Stimulated activated CD4-positive, alpha-beta T cell treated with anti-CD3 and anti-CD28 coated beads, Interleukin-4, amount 100 ng/mL, for 1 hour (primary cell): ENCODE results near the gene NUP214.

Experiments
- DNase-seq: peaks from one replicate; pipeline ENCODE4 v3.0.0-alpha.2; 2020

Gene NUP214

DNA sequence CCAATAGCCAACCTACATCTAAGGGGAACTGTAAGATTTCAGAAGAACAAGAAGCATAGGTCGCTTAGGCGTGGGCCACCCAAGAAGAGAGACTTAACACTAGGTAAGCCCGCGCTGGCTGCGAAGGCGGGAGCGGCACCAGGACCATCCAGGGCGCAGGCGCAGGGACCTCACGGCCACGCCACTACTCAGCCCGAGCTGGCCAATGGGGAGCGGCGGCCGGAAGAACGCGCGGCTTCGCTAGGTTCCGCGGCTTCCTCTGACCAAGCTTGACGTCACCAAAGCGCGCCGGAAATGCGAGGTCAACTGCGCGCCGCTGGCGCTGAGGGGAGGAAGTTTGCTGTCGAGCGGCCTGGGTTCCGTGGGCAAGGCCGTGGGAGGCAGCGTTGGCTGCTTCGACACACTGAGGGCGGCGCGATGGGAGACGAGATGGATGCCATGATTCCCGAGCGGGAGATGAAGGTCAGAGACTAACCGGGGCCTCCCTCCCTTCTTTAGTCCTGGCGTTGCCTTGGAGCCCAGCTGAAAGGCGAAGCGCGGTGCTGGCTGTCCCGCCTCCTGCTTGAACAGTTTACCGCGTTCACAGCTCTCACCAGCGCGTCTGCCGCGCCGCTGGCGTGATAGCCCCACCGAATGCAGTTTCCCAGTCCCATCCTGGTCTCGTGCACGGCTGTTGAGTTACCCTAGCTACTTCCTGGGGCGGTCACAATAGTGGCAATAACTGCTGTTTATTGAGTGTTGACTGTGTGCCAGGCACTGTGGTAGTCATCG, at the start of gene NUP214:
Gene NUP214 (plus strand): TSS at position 299 of the 771 bp plus-strand sequence. CDS start 119 bp downstream, at position 418.
- peak; percentile 100 for DNase-seq

DNA sequence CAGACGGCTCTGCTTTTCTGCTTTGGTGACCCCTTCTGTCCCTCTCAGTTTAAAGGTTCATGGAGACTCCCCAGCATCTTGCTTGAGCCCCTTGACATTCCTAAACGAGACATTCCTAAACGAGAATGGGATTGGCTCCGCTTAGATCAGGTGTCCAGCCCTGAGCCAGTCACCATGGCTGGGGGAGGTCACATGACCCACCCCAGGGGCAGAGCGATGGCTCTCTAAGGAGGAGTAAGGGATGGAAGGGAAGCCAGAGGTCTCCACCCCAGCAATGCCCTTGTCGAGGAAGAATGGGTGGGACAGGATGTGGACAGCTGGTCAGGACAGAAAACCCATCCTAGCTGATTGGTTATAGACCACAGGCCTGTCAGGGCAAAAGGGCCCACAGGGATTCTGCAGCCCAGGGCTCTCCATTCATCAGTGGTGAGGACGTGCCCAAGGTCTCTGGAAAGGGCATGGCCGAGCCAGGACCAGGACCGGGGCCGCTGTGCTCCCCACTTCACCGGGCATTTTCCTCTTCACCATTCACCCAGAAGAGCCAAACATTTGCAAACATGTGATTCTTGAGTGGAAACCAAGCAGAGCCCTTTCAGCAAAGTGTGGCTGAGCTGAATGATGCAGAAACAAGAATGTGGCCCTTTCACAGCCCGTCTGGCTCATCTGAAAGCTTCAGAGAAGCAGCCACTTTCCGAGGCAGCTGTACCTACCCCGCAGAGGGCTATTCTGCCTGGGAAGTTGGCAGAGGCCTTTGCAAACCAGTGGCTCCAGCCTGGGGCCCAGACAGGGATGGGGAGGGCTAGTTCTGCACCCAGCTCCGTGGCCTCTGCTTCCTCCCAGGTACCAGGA, 48.8 kb upstream of the NUP214 start:
- no peak for DNase-seq

DNA sequence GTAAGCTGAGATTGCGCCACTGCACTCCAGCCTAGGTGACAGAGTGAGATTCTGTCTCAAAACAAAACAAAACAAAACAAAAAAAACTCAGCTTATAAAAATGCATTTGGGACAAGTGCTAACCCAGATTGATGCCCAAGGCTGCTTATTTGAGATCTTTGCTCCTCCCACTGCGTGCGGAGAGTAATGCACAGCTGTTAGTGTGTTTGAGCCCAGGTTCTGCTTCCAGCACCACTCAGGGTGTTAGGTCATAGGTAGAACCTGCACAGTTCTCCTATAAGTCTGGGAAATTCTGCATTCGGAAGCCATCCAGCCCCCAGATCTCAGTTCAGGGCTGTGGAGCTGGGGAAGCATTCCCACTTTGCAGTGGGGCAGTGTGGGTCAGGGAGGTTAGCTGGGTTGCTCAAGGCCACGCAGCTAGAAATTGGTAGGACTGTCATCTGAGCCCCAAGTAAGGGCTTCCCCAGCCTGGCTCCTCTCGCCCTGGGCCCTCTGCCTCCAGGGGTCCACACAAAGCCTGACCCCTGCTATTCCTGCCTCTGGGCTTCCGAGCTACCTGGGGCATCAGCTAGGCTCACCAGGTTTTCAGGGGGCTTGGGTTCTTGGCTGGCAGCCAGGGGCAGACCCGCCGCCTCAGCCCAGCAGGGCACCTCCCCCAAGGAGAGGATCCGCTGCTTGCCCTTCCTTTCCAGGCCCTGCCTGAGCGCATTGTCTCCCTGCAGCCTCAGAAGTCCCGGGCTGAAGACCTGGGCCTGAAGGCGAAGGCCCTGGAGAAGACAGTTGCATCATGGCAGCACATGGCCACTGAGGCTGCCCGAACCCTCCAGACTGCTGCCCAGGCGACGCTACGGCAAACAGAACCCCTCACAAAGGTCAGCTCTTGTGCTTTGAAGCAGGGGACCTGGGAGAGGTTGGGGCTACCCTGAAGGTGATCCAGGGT, 46.7 kb upstream of the NUP214 start:
- no peak for DNase-seq

DNA sequence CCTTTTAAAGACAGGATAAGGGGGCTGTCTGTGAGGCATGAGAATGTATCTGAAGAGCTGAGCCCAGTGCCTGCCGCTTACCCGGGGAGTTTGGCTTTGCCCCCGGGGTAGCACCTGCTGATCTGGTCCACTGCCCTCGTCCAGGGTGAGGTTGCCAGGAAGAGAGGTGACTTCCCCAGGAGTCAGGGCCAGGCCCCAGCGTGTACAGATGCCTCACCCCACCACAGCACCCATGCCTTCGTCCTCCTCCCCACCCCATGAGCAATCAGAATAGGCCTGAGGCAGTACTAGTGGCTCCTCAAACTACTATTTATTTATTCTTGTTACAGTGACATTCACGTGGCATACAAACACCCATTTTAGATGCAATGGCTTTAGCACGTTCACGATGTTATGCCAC, 44.8 kb upstream of the NUP214 start:
- DNase-seq, result no peak

DNA sequence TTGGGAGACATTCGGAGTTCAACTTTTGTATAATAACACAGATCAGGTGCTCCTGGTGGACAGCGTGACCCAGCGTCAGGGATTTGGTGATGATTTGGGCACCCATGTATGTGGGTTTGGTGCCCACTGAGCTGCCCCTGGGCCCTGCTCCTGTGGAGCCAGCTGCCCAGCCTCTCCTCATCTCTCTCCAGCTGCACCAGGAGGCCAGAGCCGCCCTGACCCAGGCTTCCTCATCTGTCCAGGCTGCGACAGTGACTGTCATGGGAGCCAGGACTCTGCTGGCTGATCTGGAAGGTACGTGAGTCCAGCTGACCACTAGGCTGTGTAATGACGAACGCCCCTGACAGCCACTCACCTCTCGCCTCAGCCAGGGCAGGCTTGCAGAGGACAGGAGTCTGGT, 43.5 kb upstream of the NUP214 start:
- no peak for DNase-seq

DNA sequence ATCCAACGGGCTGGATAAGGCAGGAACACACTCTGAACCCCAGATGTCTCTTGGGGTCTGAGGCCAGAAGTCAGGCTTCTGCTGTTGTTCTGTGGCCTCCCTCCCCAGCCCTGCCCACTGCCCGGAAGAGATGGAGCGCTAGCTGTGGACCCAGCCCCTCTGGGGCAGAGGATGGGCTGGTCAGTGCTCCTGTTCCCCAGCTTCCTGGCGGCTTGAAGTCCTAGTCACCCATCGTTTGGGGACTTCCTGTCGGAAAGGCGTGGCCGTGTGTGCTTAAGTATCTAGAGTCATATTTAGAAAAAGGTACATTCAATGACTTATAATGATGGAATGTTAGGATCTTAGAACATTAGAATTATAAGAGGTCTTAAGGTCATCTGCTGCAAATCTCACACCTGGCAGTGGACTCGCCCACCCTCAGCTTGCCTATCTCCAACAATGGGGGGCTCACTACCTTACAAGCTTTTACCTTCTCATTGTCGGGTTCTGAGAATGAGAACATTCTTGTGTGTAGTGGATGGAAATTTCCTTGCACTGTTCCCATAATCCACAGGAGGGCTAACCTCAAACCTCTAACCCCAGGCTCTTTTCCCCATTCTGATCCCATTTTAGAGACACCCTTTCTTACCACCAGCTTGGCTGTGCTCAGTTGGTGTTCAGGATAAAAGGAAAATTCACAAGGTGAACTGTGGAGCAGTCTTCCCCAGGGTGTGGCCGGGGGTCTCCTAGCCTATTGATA, 42.4 kb upstream of the NUP214 start:
- DNase-seq, result no peak

DNA sequence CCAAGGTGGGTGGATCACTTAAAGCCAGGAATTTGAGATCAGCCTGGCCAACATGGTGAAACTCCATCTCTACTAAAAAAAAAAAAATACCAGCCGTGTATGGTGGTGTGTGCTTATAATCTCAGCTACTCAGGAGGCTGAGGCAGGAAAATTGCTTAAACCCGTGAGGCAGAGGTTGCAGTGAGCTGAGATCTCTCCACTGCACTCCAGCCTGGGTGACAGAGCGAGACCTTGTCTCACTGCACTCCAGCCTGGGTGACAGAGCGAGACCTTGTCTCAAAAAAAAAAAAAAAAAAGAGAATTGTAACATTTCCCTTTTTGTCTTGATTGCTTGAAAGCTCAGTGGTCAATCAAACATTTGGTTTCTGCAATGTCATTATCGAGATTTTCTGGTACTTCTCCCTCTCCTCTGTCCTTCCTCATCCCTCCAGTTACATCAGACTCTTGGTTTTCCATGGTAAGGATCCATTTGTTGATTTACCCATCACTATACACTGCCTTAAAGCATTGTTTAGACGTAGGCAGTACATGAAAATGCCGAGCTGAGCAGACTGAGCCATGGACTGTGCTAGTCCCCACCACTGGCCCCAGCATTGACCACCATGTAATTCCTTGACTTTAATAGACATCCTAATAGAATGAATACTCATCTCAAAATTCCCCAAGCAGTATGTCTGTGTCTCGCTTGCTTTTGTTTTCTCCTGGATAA, 40.6 kb upstream of the NUP214 start:
- DNase-seq, result no peak

DNA sequence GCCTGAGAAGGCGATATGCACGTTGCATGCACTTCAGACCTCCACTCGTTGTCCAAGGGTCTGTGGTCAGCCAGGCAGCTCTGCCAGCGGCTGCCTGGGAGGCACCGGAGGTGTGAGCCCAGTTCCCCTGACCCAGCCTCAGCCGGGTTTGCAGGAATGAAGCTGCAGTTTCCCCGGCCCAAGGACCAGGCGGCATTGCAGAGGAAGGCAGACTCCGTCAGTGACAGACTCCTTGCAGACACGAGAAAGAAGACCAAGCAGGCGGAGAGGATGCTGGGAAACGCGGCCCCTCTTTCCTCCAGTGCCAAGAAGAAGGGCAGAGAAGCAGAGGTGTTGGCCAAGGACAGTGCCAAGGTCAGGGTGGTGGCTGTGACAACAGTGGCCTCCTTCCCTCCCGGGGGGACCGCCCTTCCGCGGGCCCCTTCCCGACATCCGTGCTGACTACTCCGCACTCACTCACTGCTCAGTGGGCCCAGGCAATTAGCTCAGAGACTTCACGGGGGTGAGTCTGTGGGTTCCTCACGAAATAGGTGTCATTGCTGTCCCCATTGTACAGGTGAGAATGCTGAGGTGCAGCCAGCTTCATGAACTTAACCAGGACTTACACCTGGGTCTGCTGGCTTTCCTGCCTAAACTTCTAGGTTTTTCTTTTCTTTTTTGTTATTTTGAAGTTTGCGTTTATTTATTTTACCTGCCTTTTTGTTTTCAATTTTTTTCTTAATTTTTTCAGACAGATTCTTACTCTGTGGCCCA, 39.8 kb upstream of the NUP214 start:
- no peak for DNase-seq

DNA sequence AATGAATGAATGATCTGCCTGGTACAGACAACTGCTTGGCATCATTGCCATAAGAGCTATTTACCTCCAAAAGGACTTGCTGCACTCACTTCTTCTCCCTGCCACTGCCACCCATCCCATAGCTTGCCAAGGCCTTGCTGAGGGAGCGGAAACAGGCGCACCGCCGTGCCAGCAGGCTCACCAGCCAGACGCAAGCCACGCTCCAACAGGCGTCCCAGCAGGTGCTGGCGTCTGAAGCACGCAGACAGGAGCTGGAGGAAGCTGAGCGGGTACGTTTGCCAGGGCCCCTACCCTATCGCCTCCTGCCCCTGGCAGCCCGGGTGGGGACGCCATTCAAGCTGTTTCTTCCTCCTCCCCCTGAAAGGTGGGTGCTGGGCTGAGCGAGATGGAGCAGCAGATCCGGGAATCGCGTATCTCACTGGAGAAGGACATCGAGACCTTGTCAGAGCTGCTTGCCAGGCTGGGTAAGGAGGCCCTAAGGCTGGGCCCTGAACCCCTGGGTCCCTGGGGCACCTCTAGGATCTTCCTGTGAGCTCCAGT, 38.0 kb upstream of the NUP214 start:
- DNase-seq, result no peak

DNA sequence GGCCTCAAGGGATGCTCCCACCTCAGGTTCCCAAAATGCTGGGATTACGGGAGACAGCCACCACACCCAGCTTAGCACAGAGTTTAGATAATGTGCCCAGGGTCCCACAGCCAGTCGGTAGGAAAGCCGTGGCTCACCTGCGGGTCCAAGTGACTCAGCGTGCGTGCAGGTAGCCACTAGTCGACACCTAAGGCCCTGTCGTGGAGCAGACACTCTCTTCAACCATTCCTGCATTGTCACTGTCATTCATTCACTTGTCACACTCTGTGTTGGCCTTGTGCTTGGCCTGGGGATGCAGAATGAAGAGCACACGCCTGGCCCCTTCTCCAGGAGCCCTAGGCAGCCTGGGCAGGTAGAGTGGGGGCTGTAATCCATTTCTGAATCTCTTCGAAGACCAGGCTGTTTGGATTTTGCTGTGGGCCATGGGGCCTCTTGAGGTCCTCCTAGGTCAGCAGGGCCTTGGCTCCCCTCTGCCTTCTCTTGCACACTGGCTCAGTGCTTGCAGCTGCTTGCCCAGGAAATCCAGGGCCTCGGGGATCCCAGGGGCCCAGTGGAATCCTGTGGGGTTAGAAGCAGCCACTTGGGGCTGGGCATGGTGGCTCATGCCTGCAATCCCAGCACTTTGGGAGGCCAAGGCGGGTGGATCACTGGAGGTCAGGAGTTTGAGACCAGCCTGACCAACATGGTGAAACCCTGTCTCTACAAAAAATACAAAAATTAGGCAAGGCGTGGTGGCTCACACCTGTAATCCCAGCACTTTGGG, 35.2 kb upstream of the NUP214 start:
- no peak for DNase-seq

DNA sequence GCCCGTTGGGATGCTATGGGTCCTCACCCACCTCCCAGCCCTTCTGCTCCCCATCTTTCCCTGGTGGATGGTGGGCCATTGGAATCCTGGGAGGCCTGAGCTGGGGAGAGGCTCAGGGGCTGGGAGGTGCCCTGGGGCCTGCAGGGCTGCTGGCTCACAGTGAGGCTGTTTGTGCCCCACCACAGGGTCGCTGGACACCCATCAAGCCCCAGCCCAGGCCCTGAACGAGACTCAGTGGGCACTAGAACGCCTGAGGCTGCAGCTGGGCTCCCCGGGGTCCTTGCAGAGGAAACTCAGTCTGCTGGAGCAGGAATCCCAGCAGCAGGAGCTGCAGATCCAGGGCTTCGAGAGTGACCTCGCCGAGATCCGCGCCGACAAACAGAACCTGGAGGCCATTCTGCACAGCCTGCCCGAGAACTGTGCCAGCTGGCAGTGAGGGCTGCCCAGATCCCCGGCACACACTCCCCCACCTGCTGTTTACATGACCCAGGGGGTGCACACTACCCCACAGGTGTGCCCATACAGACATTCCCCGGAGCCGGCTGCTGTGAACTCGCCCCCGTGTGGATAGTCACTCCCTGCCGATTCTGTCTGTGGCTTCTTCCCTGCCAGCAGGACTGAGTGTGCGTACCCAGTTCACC, 33.9 kb upstream of the NUP214 start:
- DNase-seq, result no peak

DNA sequence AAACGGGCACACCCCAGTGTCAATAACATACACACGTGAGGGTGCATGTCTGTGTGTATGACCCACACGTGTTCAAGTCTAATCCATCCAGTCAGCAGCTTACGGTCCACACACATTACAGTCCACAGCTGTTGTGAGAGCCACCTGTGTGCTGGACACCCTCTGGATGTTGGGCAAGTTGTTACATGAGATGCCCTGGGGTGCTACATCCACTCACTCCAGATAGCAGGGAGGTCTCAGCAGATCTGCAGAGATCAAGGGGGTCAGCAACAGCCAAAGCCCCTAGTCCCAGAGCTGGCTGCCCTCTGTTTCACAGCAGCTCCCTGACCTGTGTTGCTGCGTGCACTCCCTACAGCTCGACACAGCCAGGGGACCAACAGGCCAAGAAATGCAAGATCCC, 33.4 kb upstream of the NUP214 start:
- DNase-seq, result no peak

DNA sequence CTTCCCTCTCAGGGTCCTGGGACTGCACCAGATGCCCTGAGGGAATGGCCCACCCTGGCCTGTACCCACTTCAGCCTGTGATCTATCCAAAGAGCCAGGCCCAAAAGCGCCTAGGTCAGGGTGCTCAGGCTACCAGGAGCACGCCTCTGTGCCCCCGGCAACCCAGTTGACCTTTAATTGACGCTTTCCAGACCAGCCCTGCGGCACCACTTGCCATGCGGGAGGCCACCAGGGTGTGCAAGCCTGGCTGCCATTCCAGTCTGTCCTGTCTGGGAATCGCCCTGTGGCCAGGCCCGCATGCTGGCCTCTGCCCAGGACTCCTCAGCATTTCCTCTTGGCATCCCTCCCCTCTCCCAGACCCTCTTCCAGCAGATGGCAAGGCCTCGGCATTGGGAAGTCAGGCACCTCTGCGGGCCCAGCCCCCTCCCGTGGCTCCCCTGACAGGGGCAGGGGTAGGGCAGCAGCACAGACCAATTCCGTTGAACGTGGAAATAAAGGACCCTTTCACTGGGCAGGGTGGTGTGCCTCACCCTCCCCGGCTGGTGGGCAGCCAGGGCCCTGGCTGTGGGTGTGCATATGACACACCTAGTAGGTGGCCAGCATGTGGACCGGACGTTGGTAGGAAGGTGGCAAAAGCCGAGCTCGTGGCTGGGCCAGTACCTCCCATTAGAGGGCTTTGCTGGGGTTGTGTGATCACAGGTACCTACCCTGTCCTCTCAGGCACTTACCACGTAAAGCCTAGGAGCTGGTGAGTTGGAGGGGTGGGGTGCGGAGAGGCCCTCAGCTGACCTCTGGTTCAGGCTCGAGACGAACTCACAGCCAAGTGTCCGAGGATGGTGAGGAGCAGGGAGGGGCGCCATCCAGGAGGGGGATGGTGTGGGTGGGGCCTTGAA, 32.6 kb upstream of the NUP214 start:
- DNase-seq, result no peak

DNA sequence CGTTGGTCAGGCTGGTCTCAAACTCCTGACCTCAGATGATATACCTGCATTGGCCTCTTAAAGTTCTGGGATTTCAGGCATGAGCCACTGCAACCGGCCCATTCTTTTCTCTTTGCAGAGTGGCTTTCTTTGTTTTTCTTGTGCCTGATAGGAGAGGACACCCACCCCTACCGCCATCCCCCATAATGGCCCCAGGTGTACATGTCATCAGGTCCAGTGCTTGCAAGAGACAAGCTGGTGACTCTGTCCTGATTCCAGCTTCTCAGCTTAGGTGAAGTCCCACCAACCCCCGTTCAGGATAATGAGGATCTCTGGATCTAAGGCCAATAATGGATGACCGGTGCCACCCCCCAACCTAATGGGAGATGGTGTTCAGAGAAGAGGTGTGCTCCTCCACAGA, 31.4 kb upstream of the NUP214 start:
- DNase-seq, result no peak

DNA sequence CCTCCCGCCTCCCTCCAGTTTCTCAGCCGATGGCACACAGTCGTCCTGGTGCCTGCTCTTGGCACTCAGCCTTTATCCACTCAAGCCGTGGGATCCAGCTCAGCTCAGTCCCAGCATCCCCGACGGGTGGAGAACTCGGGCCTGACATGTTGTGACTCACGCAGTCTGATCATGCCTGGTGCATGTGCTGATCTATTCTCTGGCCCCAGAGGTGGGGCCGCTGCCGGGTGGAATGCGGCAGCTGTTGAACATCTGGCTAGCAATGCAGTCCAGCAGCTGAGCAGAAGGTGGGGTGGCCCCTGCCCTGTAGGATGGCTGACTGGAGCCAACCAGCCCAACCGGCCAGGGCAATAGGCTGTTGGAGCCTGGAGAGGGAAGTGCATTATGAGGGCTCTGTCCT, 30.8 kb upstream of the NUP214 start:
- no peak for DNase-seq

DNA sequence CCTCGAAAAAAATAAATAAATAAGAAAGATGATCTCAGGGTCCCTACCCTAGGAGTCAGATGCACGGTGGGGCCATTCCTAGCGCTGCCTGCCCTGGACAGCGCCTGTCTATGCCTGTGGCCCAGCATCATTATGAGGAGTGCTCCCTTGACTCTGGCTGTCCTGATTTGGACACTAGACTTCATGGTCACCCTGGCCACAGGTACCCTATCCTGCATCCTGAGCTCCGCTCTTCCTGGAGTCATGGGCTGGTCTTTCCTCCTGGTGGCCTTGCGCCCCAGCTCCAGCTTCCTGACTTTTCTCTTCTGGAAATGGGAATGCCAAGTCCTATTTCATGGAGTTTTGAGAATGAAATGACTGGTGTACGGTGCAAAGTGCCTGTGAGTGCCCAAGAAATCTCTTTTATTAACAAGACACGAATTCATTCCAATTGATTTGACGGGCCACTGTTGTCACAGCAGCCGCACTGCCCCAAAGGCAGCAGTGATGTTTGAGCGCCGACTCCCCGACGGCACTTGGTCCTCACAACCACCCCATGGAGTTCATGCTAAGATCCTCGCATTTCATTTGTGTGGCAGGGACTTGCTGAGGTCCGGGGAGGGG, 29.6 kb upstream of the NUP214 start:
- DNase-seq, result no peak

DNA sequence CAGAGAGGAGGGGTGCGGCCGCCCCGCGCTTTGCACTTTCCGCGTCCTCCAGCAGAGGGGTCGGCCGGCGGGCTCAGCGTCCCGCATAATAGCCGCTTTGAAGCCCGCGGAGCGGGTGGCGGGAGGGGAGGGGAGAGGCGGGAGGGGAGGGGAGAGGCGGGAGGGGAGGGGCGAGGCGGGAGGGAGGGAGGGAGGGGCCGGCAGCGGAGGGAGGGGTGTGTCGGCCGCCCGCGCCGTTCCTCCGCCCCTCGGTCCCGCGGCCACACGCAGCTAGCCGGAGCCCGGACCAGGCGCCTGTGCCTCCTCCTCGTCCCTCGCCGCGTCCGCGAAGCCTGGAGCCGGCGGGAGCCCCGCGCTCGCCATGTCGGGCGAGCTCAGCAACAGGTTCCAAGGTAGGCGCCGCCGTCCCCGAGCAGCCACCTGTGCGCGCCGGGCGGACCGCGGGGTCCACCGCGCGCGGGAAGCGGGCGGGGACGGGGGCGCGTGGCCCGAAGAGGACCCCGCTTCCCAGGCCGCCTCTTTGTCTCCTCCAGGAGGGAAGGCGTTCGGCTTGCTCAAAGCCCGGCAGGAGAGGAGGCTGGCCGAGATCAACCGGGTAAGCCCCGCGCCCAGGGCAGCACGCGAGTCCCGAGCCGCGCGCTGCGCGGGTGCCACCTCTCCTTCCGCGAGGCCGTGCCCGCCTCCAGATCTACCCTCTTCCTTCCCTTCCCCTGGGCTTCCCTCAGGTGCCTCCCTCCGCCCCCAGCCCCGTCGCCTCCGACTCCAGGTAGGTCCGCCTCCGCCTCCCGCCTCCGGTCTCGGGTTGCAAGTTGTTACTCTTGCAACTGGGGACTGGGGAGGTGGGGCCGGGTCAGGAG, 28.9 kb upstream of the NUP214 start, which contains the start of gene AIF1L:
Gene AIF1L (plus strand): TSS at position 263 of the 857 bp plus-strand sequence. CDS start 99 bp downstream, at position 362.
- peak; percentile 34 for DNase-seq
